ENCODE results near the gene TRPM7. TPM values are rescaled to one million over a fixed set of nuclear protein-coding genes. Genes with fewer than 3 reads are reported as not detected.

The TRPM7 gene
- total and polyA plus RNA-seq, 5 donors from 2014 or later = 9.4 to 50.4 (median 12.4) TPM

DNA sequence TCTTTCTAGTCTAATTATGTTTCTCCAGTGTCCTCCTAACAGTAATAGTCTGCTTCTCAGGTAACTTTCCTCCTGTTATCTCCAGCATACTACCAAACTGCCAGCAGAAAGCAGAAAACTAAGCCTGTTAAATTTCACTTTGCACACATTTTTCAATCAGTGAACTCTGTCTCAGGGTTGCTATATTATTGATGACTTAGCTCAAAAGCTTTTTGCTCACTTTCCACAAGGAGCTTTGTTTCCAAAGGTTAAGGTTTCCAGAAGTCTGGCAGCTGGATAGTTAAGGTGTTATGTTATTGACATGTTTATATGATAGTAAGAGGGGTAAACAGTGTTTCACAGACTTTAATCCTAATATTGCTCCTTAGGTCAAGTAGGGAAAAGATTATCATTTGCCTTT, 5.1 kb downstream of the TRPM7 start:
- Mint-ChIP-seq H3K27me3 (no peaks in the 10 kb centered on the region), H3K4me1 (peaks cover 25 to 80% (median 43%) of the 10 kb centered on the region in 4 donors), H3K36me3 (peaks cover 18% of the 10 kb centered on the region), H3K4me3 (peak overlapping the region in 3 of 4 donors; percentile 26 to 92 (median 28)), H3K27ac (peak overlapping the region in 2 of 3 donors; percentile 23 to 32), H3K9me3 (no peaks in the 10 kb centered on the region)
- Histone ChIP-seq H3K27ac (ENCODE audit: insufficient read depth, low read length, poor library complexity, severe bottlenecking) (no peak overlapping the region), H3K4me3 (ENCODE audit: low read depth, low read length) (no peak overlapping the region), H3K27me3 (ENCODE audit: control insufficient read depth, insufficient read depth, low read length) (no peaks in the 10 kb centered on the region), H3K36me3 (ENCODE audit: control insufficient read depth, insufficient read depth, low read length) (peaks cover 7% of the 10 kb centered on the region), H3K9me3 (ENCODE audit: control insufficient read depth in 2 of 2, low read length in 2 of 2) (no peaks in the 10 kb centered on the region), H3K4me1 (ENCODE audit: control insufficient read depth, insufficient read depth, low read length, poor library complexity, severe bottlenecking) (peaks cover 46% of the 10 kb centered on the region)
- DNase-seq (no peak), ATAC-seq (ENCODE audit: low read depth in 2 of 2) (no peak)

DNA sequence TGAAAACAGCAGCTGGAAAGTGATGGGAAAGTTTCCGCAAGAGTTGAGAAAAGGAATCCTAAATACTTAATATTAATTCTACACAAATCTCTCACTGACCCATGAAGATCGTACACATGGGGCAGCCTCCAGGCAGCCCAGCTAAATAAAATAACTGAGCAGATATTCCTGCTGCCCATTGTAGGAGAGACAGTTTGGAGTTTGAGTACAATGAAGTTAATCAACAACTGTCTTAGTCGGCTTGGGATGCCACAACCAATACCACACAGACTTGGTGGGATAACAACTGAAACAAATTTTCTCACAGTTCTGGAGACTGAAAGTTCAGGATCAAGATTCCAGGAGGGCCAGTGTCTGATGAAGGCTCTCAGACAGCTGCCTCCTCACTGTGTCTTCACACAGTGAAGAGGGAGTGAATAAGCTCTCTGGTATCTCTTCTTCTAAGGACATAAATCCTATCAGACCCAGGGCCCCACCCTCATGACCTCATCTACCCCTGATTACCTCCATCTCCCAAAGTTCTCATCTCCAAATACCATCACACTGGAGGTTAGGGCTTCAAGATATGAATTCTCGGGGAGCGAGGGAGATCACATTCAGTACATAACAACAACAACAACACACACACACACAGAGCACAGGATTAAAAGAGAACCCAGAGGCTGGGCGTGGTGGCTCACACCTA, 9.7 kb downstream of the TRPM7 start:
- H3K27me3 Mint-ChIP-seq = no peaks in the 10 kb centered on the region
- no peaks in the 10 kb centered on the region for H3K9me3 Mint-ChIP-seq
- H3K4me3 Mint-ChIP-seq = peak overlapping the region in 2 of 4 donors; percentile 29 to 36
- Histone ChIP-seq H3K4me3 (ENCODE audit: low read depth, low read length) (no peak overlapping the region), H3K4me1 (ENCODE audit: control insufficient read depth, insufficient read depth, low read length, poor library complexity, severe bottlenecking) (peaks cover 15% of the 10 kb centered on the region), H3K36me3 (ENCODE audit: control insufficient read depth, insufficient read depth, low read length) (peaks cover 7% of the 10 kb centered on the region), H3K27me3 (ENCODE audit: control insufficient read depth, insufficient read depth, low read length) (no peaks in the 10 kb centered on the region), H3K27ac (ENCODE audit: insufficient read depth, low read length, poor library complexity, severe bottlenecking) (no peak overlapping the region), H3K9me3 (ENCODE audit: control insufficient read depth in 2 of 2, low read length in 2 of 2) (no peaks in the 10 kb centered on the region)
- peaks cover 23 to 48% (median 31%) of the 10 kb centered on the region in 4 donors for H3K4me1 Mint-ChIP-seq
- H3K36me3 Mint-ChIP-seq = peaks cover 6% of the 10 kb centered on the region
- peak overlapping the region; percentile 56 to 79 (median 66) for H3K27ac Mint-ChIP-seq
- ATAC-seq (ENCODE audit: low read depth in 2 of 2) (no peak), DNase-seq (no peak)

DNA sequence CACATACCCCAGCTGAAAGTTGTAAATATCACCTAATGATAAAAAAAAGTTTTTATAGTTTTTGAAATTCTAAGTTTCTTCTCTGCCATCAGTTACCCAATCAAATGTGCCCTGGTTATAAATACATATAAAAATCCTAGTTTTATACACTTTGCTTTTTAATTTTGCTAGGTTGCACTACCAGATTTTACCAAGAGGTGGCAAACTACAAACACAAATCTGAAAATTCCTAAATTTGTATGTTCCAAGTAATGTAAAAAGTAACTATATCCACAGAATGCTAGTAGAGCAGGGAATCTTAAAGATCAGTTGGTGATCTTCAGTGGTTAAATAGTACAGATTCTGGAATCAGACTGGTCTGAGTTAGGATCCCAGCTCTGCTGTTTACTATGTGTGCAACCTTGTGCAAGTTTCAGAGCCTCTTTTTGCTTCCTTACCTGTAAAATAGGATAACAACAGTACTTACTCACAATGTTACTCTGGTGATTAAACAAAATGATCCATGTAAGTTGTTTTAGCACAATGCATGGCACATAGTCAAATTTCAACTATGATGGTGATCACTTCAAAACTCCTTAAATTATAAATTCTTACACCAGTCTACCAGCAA, 11.0 kb downstream of the TRPM7 start:
- Mint-ChIP-seq H3K27ac (peak overlapping the region in 1 of 3 donors; percentile 51), H3K27me3 (no peaks in the 10 kb centered on the region), H3K4me1 (peaks cover 12 to 42% (median 31%) of the 10 kb centered on the region in 4 donors), H3K9me3 (no peaks in the 10 kb centered on the region), H3K36me3 (peaks cover 4% of the 10 kb centered on the region), H3K4me3 (no peak overlapping the region)
- Histone ChIP-seq H3K27ac (ENCODE audit: insufficient read depth, low read length, poor library complexity, severe bottlenecking) (peak overlapping the region; percentile 52), H3K4me3 (ENCODE audit: low read depth, low read length) (no peak overlapping the region), H3K4me1 (ENCODE audit: control insufficient read depth, insufficient read depth, low read length, poor library complexity, severe bottlenecking) (peaks cover 15% of the 10 kb centered on the region), H3K9me3 (ENCODE audit: control insufficient read depth in 2 of 2, low read length in 2 of 2) (no peaks in the 10 kb centered on the region), H3K36me3 (ENCODE audit: control insufficient read depth, insufficient read depth, low read length) (peaks cover 7% of the 10 kb centered on the region), H3K27me3 (ENCODE audit: control insufficient read depth, insufficient read depth, low read length) (no peaks in the 10 kb centered on the region)
- peak in 2 of 3 donors; percentile 14 to 44 for DNase-seq
- no peak for ATAC-seq (ENCODE audit: low read depth in 2 of 2)

DNA sequence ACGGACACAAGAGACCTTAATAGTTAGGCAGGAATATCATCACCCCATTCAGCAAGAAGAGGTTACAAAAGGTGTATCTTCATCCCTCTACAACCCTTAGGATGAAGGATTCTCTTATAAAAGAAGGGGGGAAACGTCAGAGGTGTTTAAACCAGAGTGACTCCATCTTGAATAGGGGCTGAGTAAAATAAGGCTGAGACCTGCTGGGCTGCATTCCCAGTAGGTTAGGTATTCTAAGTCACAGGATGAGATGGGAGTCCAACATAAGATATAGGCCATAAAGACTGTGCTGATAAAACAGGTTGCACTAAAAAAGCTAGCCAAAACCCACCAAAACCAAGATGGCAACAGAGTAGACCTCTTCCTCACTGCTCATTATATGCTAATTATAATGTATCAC, 16.5 kb downstream of the TRPM7 start:
- no peak overlapping the region for H3K27ac ChIP-seq (ENCODE audit: insufficient read depth, low read length, poor library complexity, severe bottlenecking)
- Mint-ChIP-seq H3K27ac (peak overlapping the region in 2 of 3 donors; percentile 32 to 80), H3K36me3 (peaks cover 3% of the 10 kb centered on the region), H3K4me3 (no peak overlapping the region), H3K9me3 (no peaks in the 10 kb centered on the region), H3K4me1 (peaks cover 6 to 47% (median 34%) of the 10 kb centered on the region in 4 donors), H3K27me3 (no peaks in the 10 kb centered on the region)
- H3K4me3 ChIP-seq (ENCODE audit: low read depth, low read length) = no peak overlapping the region
- no peaks in the 10 kb centered on the region for H3K27me3 ChIP-seq (ENCODE audit: control insufficient read depth, insufficient read depth, low read length)
- ATAC-seq (ENCODE audit: low read depth in 2 of 2) (no peak), DNase-seq (no peak)
- no peaks in the 10 kb centered on the region for H3K4me1 ChIP-seq (ENCODE audit: control insufficient read depth, insufficient read depth, low read length, poor library complexity, severe bottlenecking)
- H3K9me3 ChIP-seq (ENCODE audit: control insufficient read depth in 2 of 2, low read length in 2 of 2) = no peaks in the 10 kb centered on the region
- peaks cover 3% of the 10 kb centered on the region for H3K36me3 ChIP-seq (ENCODE audit: control insufficient read depth, insufficient read depth, low read length)

DNA sequence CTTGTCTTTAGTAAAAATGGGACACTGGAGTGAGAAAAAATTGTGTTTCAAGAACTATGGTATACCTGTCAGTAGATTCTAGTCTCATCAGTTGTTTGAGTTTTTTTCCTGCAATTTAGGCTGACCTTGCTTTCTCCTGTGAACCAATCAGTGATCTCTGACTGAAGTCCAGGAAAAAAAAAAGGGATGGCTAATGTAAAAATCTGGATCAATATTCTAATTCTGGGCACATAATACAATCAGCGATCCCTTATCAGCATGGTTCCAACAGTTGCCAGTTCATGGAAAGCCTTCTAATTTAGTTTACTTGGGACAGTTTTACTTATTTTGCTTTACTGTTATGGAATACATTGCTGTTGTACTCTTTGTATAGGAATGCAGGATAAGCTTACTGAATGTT, 17.0 kb downstream of the TRPM7 start:
- no peak for ATAC-seq (ENCODE audit: low read depth in 2 of 2)

DNA sequence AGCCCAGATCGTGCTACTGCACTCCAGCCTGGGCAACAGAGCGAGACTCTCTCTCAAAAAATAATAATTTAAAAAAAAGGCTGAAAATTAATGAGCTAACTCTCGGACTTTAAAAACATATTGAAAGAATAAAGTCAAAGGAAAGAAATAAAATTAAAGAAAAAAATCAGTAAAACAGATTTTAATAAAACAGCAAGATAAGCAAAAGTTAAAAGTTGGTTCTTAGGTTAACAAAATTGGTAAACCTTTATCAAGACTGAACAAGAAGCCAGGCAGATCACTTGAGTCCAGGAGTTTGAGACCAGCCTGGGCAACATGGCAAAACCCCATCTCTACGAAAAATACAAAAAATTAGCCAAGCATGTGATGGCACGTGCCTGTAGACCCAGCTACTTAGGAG, 20.7 kb downstream of the TRPM7 start:
- ATAC-seq (ENCODE audit: low read depth in 2 of 2) (no peak), DNase-seq (no peak)
- Mint-ChIP-seq H3K27ac (peak overlapping the region in 1 of 3 donors; percentile 27), H3K4me1 (peaks cover 6 to 43% (median 25%) of the 10 kb centered on the region in 4 donors), H3K4me3 (no peak overlapping the region), H3K9me3 (no peaks in the 10 kb centered on the region), H3K36me3 (peaks cover 9% of the 10 kb centered on the region), H3K27me3 (no peaks in the 10 kb centered on the region)
- no peaks in the 10 kb centered on the region for H3K4me1 ChIP-seq (ENCODE audit: control insufficient read depth, insufficient read depth, low read length, poor library complexity, severe bottlenecking)
- no peaks in the 10 kb centered on the region for H3K9me3 ChIP-seq (ENCODE audit: control insufficient read depth in 2 of 2, low read length in 2 of 2)
- no peaks in the 10 kb centered on the region for H3K27me3 ChIP-seq (ENCODE audit: control insufficient read depth, insufficient read depth, low read length)
- no peak overlapping the region for H3K27ac ChIP-seq (ENCODE audit: insufficient read depth, low read length, poor library complexity, severe bottlenecking)
- peaks cover 22% of the 10 kb centered on the region for H3K36me3 ChIP-seq (ENCODE audit: control insufficient read depth, insufficient read depth, low read length)
- no peak overlapping the region for H3K4me3 ChIP-seq (ENCODE audit: low read depth, low read length)

More for the DNA sequence above, 17.0 kb downstream of the TRPM7 start:
- Histone ChIP-seq H3K4me1 (ENCODE audit: control insufficient read depth, insufficient read depth, low read length, poor library complexity, severe bottlenecking) (no peaks in the 10 kb centered on the region), H3K9me3 (ENCODE audit: control insufficient read depth in 2 of 2, low read length in 2 of 2) (no peaks in the 10 kb centered on the region), H3K36me3 (ENCODE audit: control insufficient read depth, insufficient read depth, low read length) (peaks cover 6% of the 10 kb centered on the region), H3K4me3 (ENCODE audit: low read depth, low read length) (no peak overlapping the region), H3K27ac (ENCODE audit: insufficient read depth, low read length, poor library complexity, severe bottlenecking) (no peak overlapping the region), H3K27me3 (ENCODE audit: control insufficient read depth, insufficient read depth, low read length) (no peaks in the 10 kb centered on the region)
- H3K9me3 Mint-ChIP-seq = no peaks in the 10 kb centered on the region
- H3K27me3 Mint-ChIP-seq = no peaks in the 10 kb centered on the region
- peak overlapping the region in 2 of 3 donors; percentile 2 to 80 for H3K27ac Mint-ChIP-seq
- H3K4me3 Mint-ChIP-seq = no peak overlapping the region
- H3K4me1 Mint-ChIP-seq = peaks cover 6 to 49% (median 32%) of the 10 kb centered on the region in 4 donors
- no peak for DNase-seq
- peaks cover 3% of the 10 kb centered on the region for H3K36me3 Mint-ChIP-seq

DNA sequence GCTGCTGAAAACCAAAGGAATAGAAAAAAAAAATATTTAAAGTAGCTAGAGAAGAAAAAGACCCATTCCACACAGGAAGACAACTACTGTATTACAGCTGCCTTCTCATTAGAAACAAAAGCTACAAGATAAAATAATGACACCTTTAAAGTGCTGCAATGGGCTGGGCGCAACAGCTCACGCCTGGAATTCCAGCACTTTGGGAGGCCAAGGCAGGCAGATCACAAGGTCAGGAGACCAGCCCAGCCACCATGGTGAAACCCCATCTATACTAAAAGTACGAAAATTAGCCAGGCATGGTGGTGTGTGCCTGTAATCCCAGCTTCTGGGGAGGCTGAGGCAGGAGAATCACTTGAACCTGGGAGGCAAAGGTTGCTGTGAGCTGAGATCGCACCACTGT, 31.0 kb downstream of the TRPM7 start:
- no peak overlapping the region for H3K4me3 ChIP-seq (ENCODE audit: low read depth, low read length)
- no peaks in the 10 kb centered on the region for H3K9me3 ChIP-seq (ENCODE audit: control insufficient read depth in 2 of 2, low read length in 2 of 2)
- H3K36me3 ChIP-seq (ENCODE audit: control insufficient read depth, insufficient read depth, low read length) = peaks cover 63% of the 10 kb centered on the region
- no peak overlapping the region for H3K27ac ChIP-seq (ENCODE audit: insufficient read depth, low read length, poor library complexity, severe bottlenecking)
- ATAC-seq (ENCODE audit: low read depth in 2 of 2) = no peak
- H3K27me3 ChIP-seq (ENCODE audit: control insufficient read depth, insufficient read depth, low read length) = no peaks in the 10 kb centered on the region
- Mint-ChIP-seq H3K4me1 (peaks cover 5 to 20% (median 12%) of the 10 kb centered on the region in 4 donors), H3K9me3 (no peaks in the 10 kb centered on the region), H3K27me3 (no peaks in the 10 kb centered on the region), H3K27ac (no peak overlapping the region), H3K4me3 (no peak overlapping the region), H3K36me3 (peaks cover 37% of the 10 kb centered on the region)
- H3K4me1 ChIP-seq (ENCODE audit: control insufficient read depth, insufficient read depth, low read length, poor library complexity, severe bottlenecking) = no peaks in the 10 kb centered on the region
- no peak for DNase-seq
